ENCODE data around the gene PLEK.

Gene PLEK

GRCh38 chr2:68379184-68379708 lies 14.2 kb downstream of the PLEK start:
- peaks cover 5% of the 10 kb centered on the region for H3K27me3 ChIP-seq (ENCODE audit: insufficient read depth, poor library complexity, severe bottlenecking)
- DNase-seq (ENCODE audit: low spot score) (no peak), ATAC-seq (ENCODE audit: low read depth) (no peak)
- no peak overlapping the region for H3K4me3 ChIP-seq (ENCODE audit: severe bottlenecking)
- TF ChIP-seq, protein P1, sequence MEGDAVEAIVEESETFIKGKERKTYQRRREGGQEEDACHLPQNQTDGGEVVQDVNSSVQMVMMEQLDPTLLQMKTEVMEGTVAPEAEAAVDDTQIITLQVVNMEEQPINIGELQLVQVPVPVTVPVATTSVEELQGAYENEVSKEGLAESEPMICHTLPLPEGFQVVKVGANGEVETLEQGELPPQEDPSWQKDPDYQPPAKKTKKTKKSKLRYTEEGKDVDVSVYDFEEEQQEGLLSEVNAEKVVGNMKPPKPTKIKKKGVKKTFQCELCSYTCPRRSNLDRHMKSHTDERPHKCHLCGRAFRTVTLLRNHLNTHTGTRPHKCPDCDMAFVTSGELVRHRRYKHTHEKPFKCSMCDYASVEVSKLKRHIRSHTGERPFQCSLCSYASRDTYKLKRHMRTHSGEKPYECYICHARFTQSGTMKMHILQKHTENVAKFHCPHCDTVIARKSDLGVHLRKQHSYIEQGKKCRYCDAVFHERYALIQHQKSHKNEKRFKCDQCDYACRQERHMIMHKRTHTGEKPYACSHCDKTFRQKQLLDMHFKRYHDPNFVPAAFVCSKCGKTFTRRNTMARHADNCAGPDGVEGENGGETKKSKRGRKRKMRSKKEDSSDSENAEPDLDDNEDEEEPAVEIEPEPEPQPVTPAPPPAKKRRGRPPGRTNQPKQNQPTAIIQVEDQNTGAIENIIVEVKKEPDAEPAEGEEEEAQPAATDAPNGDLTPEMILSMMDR (IDR thresholded peaks at IDR 0.05; ENCODE audit: poor library complexity, severe bottlenecking) = no peak
- H3K36me3 ChIP-seq (ENCODE audit: low read depth) = no peaks in the 10 kb centered on the region
- H3K4me1 ChIP-seq (ENCODE audit: insufficient read depth, poor library complexity, severe bottlenecking) = no peaks in the 10 kb centered on the region
- no peaks in the 10 kb centered on the region for H3K9me3 ChIP-seq (ENCODE audit: severe bottlenecking)
- H3K27ac ChIP-seq (ENCODE audit: poor library complexity, severe bottlenecking) = no peak overlapping the region

DNA sequence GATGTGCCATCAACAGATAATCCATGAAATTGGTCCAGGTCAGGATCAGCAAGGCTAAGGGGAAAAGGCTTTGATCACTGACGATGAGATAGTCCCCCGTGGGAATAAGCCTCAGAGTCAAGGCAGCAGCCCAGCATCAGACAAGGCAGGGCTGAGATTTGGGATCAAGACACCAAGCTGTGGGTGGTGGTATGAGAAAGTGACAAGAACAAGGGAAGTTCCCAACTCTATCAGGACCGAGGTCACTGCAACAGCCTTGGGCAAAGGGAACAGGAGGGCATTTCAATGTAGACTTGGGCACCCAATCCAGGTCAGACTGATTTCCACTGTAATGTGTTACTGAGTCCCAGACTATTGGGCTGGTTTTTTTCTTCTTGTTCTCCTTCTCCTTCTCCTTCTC lies 18.7 kb downstream of the PLEK start:
- Histone ChIP-seq H3K36me3 (ENCODE audit: low read depth) (no peaks in the 10 kb centered on the region), H3K27me3 (ENCODE audit: insufficient read depth, poor library complexity, severe bottlenecking) (no peaks in the 10 kb centered on the region), H3K4me1 (ENCODE audit: insufficient read depth, poor library complexity, severe bottlenecking) (no peaks in the 10 kb centered on the region), H3K27ac (ENCODE audit: poor library complexity, severe bottlenecking) (no peak overlapping the region), H3K9me3 (ENCODE audit: severe bottlenecking) (no peaks in the 10 kb centered on the region), H3K4me3 (ENCODE audit: severe bottlenecking) (no peak overlapping the region)
- ATAC-seq (ENCODE audit: low read depth) (no peak), DNase-seq (ENCODE audit: low spot score) (no peak)
- TF ChIP-seq, protein P1 (IDR thresholded peaks at IDR 0.05; ENCODE audit: poor library complexity, severe bottlenecking) = no peak

- Histone ChIP-seq H3K27ac (ENCODE audit: poor library complexity, severe bottlenecking) (no peak overlapping the region), H3K36me3 (ENCODE audit: low read depth) (no peaks in the 10 kb centered on the region), H3K4me3 (ENCODE audit: severe bottlenecking) (no peak overlapping the region), H3K9me3 (ENCODE audit: severe bottlenecking) (no peaks in the 10 kb centered on the region), H3K27me3 (ENCODE audit: insufficient read depth, poor library complexity, severe bottlenecking) (no peaks in the 10 kb centered on the region), H3K4me1 (ENCODE audit: insufficient read depth, poor library complexity, severe bottlenecking) (no peaks in the 10 kb centered on the region)
- TF ChIP-seq, protein P1 (IDR thresholded peaks at IDR 0.05; ENCODE audit: poor library complexity, severe bottlenecking) = no peak
- no peak for DNase-seq (ENCODE audit: low spot score)
- ATAC-seq (ENCODE audit: low read depth) = no peak
These were observed 19.5 kb downstream of the PLEK start for GRCh38 chr2:68384485-68385107.

DNA sequence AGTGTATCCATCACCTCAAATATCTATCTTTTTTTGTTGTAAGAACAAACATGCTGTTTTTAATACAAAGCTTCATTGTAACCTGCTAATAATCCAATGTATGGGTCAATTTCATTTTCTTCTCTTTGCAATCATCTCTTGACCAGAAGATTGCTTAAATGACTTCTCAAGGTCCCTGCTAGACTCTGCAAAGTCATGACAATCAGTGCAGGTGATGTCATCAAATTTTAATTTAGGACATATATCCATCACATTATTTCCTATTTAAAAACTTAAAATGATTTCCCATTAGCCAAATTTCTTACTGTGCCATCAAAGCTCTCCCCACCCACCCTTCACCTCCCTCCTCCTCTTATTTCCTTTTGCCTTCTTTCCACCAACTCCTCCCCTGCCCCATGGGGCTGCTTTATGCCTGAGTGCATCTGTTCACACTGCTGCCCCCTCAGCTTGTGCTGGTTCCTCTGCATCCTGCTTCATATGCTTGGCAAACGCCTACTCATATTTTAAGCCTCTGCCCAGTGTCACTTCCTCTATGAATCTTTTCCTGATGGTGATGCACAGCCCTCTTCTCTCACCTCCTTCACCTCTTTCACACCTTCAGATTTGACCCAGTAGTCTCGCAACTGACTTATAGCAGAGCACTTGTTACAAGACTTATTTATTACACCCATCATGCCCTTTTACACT lies 20.3 kb downstream of the PLEK start:
- H3K27ac ChIP-seq (ENCODE audit: poor library complexity, severe bottlenecking) = no peak overlapping the region
- no peaks in the 10 kb centered on the region for H3K27me3 ChIP-seq (ENCODE audit: insufficient read depth, poor library complexity, severe bottlenecking)
- H3K4me1 ChIP-seq (ENCODE audit: insufficient read depth, poor library complexity, severe bottlenecking) = no peaks in the 10 kb centered on the region
- no peak for ATAC-seq (ENCODE audit: low read depth)
- TF ChIP-seq, protein P1 (IDR thresholded peaks at IDR 0.05; ENCODE audit: poor library complexity, severe bottlenecking) = no peak
- no peaks in the 10 kb centered on the region for H3K36me3 ChIP-seq (ENCODE audit: low read depth)
- H3K4me3 ChIP-seq (ENCODE audit: severe bottlenecking) = no peak overlapping the region
- no peaks in the 10 kb centered on the region for H3K9me3 ChIP-seq (ENCODE audit: severe bottlenecking)
- DNase-seq (ENCODE audit: low spot score) = no peak

- TF ChIP-seq, protein P1 (IDR thresholded peaks at IDR 0.05; ENCODE audit: poor library complexity, severe bottlenecking) = no peak
- DNase-seq (ENCODE audit: low spot score) (no peak), ATAC-seq (ENCODE audit: low read depth) (no peak)
- H3K4me3 ChIP-seq (ENCODE audit: severe bottlenecking) = no peak overlapping the region
- H3K27ac ChIP-seq (ENCODE audit: poor library complexity, severe bottlenecking) = no peak overlapping the region
- no peaks in the 10 kb centered on the region for H3K9me3 ChIP-seq (ENCODE audit: severe bottlenecking)
- no peaks in the 10 kb centered on the region for H3K36me3 ChIP-seq (ENCODE audit: low read depth)
- H3K4me1 ChIP-seq (ENCODE audit: insufficient read depth, poor library complexity, severe bottlenecking) = no peaks in the 10 kb centered on the region
- H3K27me3 ChIP-seq (ENCODE audit: insufficient read depth, poor library complexity, severe bottlenecking) = no peaks in the 10 kb centered on the region
These were observed 20.8 kb downstream of the PLEK start for GRCh38 chr2:68385907-68386287.

Measured in RWPE2 (cell line).